HCT116 (cell line): Measurements from ENCODE around the gene CYP46A1.

Experiments
- EGR1 ChIP-seq: IDR thresholded peaks from 2 replicates; pipeline ENCODE4 v1.6.1; 2012; ENCODE audit warnings: low read depth
- EZH2 ChIP-seq: fragments of 200-600 bp; sonication (generic); IDR thresholded peaks from 2 replicates; pipeline ENCODE4 v1.6.1; 2017; ENCODE audit warnings: antibody characterized with exemption, mixed run types
- FOSL1 ChIP-seq: IDR thresholded peaks from 2 replicates; pipeline ENCODE4 v1.6.1; 2012; ENCODE audit warnings: low read depth
- JUND ChIP-seq: IDR thresholded peaks from 2 replicates; pipeline ENCODE4 v1.6.1; 2012
- POLR2A ChIP-seq: IDR thresholded peaks from 2 replicates; pipeline ENCODE4 v1.7.0; 2011; ENCODE audit warnings: borderline replicate concordance; ENCODE audit not compliant: insufficient read depth, insufficient read length; ENCODE audit errors: extremely low read depth
- POLR2AphosphoS5 ChIP-seq: IDR thresholded peaks from 2 replicates; pipeline ENCODE4 v1.6.1; 2011; ENCODE audit warnings: mild to moderate bottlenecking, low read depth, low read length, moderate library complexity
- SIN3A ChIP-seq: IDR thresholded peaks from 2 replicates; pipeline ENCODE4 v1.6.1; 2012; ENCODE audit warnings: low read depth
- SRF ChIP-seq: IDR thresholded peaks from 2 replicates; pipeline ENCODE4 v1.6.1; 2012; ENCODE audit warnings: low read depth
- TF ChIP-seq, protein P1 (sequence below): IDR thresholded peaks from 2 replicates; pipeline ENCODE4 v1.6.1; 2012
- TF ChIP-seq, protein P2 (sequence below), 3 experiments: fragments of 200-600 bp in 1 of 3; sonication (generic) in 1 of 3; IDR thresholded peaks in 2 of 3; conservative IDR thresholded peaks in 1 of 3; 2 replicates each; pipeline ENCODE4 v1.5.1; 2012 to 2017; ENCODE audit warnings: low read depth in 2 of 3, low read length in 2 of 3, antibody characterized with exemption in 1 of 3, borderline replicate concordance in 1 of 3, control low read depth in 1 of 3, mild to moderate bottlenecking in 1 of 3, mixed read lengths in 1 of 3, mixed run types in 1 of 3, moderate library complexity in 1 of 3; ENCODE audit not compliant: insufficient read depth in 1 of 3
- TF ChIP-seq, protein P3 (sequence below): IDR thresholded peaks from 2 replicates; pipeline ENCODE4 v1.6.1; 2012; ENCODE audit warnings: low read depth

DNA sequence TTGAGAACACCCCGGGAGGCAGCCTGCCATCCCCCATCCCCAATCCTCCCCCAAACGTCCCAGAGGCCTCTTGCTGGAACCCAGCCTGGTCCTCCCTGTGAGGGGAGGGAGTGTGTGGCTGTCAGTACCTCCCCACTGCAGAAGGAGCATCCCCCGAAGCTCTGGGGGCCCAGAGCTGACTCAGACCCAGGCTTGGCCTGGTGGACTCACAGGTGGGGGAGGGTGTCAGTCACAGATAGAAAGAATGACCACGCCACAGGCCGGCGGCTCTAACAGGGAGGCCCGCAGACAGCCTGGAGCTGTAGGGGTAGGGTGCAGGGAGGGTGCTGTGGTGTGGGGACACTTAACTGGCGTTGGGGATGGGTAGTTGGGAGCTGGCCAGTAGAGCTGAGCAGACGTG is 33.9 kb upstream of the CYP46A1 start:
- TF ChIP-seq, protein P1, sequence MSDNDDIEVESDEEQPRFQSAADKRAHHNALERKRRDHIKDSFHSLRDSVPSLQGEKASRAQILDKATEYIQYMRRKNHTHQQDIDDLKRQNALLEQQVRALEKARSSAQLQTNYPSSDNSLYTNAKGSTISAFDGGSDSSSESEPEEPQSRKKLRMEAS = no peak
- TF ChIP-seq EGR1 (no peak), POLR2A (no peak), SIN3A (no peak), POLR2AphosphoS5 (no peak), EZH2 (no peak), JUND (no peak), FOSL1 (no peak), SRF (no peak)
- TF ChIP-seq, protein P2, sequence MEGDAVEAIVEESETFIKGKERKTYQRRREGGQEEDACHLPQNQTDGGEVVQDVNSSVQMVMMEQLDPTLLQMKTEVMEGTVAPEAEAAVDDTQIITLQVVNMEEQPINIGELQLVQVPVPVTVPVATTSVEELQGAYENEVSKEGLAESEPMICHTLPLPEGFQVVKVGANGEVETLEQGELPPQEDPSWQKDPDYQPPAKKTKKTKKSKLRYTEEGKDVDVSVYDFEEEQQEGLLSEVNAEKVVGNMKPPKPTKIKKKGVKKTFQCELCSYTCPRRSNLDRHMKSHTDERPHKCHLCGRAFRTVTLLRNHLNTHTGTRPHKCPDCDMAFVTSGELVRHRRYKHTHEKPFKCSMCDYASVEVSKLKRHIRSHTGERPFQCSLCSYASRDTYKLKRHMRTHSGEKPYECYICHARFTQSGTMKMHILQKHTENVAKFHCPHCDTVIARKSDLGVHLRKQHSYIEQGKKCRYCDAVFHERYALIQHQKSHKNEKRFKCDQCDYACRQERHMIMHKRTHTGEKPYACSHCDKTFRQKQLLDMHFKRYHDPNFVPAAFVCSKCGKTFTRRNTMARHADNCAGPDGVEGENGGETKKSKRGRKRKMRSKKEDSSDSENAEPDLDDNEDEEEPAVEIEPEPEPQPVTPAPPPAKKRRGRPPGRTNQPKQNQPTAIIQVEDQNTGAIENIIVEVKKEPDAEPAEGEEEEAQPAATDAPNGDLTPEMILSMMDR (IDR thresholded peaks at IDR 0.05 in 2 of 3, conservative IDR thresholded peaks at IDR 0.05 in 1 of 3; ENCODE audit: borderline replicate concordance in 1 of 3, insufficient read depth in 1 of 3, low read depth in 2 of 3, low read length in 2 of 3) = no peak
- TF ChIP-seq, protein P3, sequence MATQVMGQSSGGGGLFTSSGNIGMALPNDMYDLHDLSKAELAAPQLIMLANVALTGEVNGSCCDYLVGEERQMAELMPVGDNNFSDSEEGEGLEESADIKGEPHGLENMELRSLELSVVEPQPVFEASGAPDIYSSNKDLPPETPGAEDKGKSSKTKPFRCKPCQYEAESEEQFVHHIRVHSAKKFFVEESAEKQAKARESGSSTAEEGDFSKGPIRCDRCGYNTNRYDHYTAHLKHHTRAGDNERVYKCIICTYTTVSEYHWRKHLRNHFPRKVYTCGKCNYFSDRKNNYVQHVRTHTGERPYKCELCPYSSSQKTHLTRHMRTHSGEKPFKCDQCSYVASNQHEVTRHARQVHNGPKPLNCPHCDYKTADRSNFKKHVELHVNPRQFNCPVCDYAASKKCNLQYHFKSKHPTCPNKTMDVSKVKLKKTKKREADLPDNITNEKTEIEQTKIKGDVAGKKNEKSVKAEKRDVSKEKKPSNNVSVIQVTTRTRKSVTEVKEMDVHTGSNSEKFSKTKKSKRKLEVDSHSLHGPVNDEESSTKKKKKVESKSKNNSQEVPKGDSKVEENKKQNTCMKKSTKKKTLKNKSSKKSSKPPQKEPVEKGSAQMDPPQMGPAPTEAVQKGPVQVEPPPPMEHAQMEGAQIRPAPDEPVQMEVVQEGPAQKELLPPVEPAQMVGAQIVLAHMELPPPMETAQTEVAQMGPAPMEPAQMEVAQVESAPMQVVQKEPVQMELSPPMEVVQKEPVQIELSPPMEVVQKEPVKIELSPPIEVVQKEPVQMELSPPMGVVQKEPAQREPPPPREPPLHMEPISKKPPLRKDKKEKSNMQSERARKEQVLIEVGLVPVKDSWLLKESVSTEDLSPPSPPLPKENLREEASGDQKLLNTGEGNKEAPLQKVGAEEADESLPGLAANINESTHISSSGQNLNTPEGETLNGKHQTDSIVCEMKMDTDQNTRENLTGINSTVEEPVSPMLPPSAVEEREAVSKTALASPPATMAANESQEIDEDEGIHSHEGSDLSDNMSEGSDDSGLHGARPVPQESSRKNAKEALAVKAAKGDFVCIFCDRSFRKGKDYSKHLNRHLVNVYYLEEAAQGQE = no peak
